SK-MEL-5 (cell line): ENCODE measurements around the gene C10orf90. TPM values are rescaled to one million over a fixed set of nuclear protein-coding genes. Genes with fewer than 3 reads are reported as not detected.
"Not testable (repeated sequence)": the region's sequence is repeated elsewhere in the genome, so short reads cannot be mapped to it uniquely, and the experiment has no call there.

Experiments used
- DNase-seq: peaks from one replicate; pipeline ENCODE4 v3.0.0-alpha.2; 2016; ENCODE audit warnings: low read depth, low spot score
- in situ Hi-C: cut with HindIII; loops from 2 replicates; pipeline ENCODE4 v1.10.0; 2016; ENCODE audit warnings: low sequenced_read_pairs, high pct_unique_total_duplicates, low pct_unique_long_range_greater_than_20kb
- total RNA-seq: library from RNA; depleted of rRNA; stranded (reverse); fragments of >200 nt; shearing (Covaris generic); gene quantifications from 2 replicates; pipeline ENCODE4 v1.2.3, GENCODE V29; 2014; rRNA removed

C10orf90 gene
- total RNA-seq, 1 experiment from 2014 or later = 78.1 TPM

GRCh38 chr10:126384269-126384873 lies 286.1 kb downstream of the C10orf90 start:
- no peak for DNase-seq
- in situ Hi-C loops = no loop called here

GRCh38 chr10:126380352-126381076 lies 290.0 kb downstream of the C10orf90 start:
- in situ Hi-C loops = no loop called here
- no peak for DNase-seq

- DNase-seq, in situ Hi-C loops: not testable (repeated sequence)
Observed at GRCh38 chr10:126379166-126379565, 291.3 kb downstream of the C10orf90 start.

- no peak for DNase-seq
- in situ Hi-C loops = no loop called here
Observed at GRCh38 chr10:126376956-126377355, 293.5 kb downstream of the C10orf90 start.

- no peak for DNase-seq
- in situ Hi-C loops = no loop called here
Observed at GRCh38 chr10:126375926-126376554, 294.5 kb downstream of the C10orf90 start.

GRCh38 chr10:126375299-126375698 lies 295.2 kb downstream of the C10orf90 start:
- in situ Hi-C loops = no loop called here
- DNase-seq = no peak

Other genes starting within 250 kb of the C10orf90 start
- 22.7 and 25.1 TPM in 2 replicates for gene DOCK1, start 234.7 kb upstream of the C10orf90 start, total RNA-seq